SK-MEL-5 (cell line): ENCODE results near the gene WNT2B. TPM values are rescaled to one million over a fixed set of nuclear protein-coding genes. Genes with fewer than 3 reads are reported as not detected.
A peak's percentile ranks its signal among the peaks of the same experiment; 100 is the strongest.

ENCODE experiments used
- DNase-seq: peaks from one replicate; pipeline ENCODE4 v3.0.0-alpha.2; 2016; ENCODE audit warnings: low read depth, low spot score
- in situ Hi-C: cut with HindIII; loops from 2 replicates; pipeline ENCODE4 v1.10.0; 2016; ENCODE audit warnings: low sequenced_read_pairs, high pct_unique_total_duplicates, low pct_unique_long_range_greater_than_20kb
- total RNA-seq: library from RNA; depleted of rRNA; stranded (reverse); fragments of >200 nt; shearing (Covaris generic); gene quantifications from 2 replicates; pipeline ENCODE4 v1.2.3, GENCODE V29; 2014; rRNA removed

Gene WNT2B
- total RNA-seq, 1 experiment from 2014 or later: 0.37 TPM

DNA sequence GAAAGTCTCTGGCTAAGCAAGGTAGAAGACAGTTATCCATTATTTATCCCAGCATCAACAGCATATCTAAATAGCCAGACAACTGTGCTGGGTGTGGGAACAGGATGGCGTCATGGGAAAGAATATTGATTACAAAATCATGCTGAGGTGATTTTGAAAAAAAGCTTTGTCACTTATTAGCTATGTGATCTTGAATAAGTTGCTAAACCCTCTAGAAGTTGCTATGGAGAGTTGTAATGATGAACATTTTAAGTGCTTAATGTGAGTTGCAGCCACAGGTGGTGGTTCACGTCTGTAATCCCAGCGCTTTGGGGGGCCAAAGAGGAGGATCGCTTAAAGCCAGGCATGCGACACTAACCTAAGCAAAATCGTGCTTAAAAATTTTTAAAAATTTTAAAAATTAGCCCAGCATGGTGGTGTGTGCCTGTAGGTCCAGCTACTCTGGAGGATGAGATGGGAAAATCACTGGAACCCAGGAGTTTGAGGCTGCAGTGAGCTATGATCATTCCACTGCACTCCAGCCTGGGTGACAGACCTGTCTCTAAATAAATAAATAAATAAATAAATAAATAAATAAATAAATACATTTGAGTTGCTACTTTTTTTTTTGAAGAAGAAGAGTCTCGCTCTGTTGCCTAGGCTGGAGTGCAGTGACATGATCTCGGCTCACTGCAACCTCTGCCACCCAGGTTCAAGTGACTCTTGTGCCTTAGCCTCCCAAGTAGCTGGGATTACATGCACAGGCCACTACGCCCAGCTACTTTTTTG is 33.6 kb downstream of the WNT2B start:
- no peak for DNase-seq
- in situ Hi-C loops: no loop called here

DNA sequence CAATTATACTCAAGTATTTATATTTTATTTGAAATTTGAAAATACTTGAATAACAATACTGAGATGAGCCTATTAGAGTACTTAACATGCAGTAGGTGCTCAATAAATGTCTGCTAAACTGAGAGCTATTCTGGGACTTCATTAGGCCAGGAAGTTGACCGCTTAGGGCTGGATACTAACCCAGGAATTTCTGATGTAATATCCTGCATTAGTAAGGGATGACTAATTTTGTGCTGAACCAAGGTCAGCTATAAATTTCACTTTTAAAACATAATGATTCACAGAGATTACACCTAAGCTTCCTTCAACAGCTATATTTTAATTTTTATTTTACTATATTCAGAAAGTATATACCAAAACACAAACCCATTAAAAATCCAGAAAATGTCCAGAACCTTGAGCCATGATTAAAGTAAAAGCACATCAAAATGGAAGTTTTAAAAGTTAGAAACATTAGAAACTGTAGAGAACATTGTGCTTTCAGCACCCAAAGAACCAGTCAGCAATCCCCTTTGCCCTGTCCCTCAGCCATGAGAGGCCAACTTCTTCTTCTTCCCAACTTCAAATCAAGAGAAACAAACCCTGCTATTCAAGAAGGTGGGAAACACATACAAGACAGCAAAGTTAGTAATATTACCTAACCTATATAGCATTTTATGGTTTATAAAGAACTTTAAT is 35.4 kb downstream of the WNT2B start:
- DNase-seq: peak; percentile 9
- in situ Hi-C loops: no loop called here

DNA sequence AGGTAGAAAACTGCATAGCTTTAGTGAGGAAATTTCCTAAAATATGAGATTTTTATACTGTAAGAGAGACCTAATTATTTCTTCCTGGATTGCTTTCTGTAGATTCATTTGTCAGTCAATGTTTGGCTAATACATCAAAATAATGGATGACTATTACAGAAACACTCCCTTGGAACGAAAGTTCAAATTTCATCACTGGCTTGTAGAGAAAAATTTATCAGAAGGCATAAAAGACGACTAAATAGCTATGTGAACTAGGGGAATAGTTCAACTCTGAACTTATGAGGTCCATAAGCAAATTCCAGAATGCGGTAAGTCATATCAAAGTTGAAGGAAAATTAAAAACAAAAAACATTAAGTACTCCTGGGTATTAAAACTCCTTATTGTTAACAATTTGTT is 36.0 kb downstream of the WNT2B start:
- DNase-seq: no peak

DNA sequence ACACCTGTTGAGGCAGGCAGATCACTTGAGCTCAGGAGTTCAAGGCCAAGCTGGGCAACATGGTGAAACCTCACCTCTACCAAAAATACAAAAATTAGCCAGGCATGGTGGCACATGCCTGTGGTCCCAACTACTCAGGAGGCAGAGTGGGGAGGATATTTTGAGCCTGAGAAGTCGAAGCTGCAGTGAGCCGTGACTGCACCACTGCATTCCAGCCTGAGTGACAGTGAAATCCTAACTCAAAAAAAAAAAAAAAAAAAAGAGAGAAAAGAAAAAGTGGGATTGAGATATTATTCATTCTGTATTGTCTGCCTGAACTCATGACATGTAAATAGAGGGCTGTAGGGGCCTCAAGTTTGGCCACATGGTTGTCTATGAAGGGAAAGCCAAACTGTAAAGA is 37.3 kb downstream of the WNT2B start:
- DNase-seq: no peak
- in situ Hi-C loops: no loop called here

More for the DNA sequence above, 36.0 kb downstream of the WNT2B start:
- in situ Hi-C loops: no loop called here

DNA sequence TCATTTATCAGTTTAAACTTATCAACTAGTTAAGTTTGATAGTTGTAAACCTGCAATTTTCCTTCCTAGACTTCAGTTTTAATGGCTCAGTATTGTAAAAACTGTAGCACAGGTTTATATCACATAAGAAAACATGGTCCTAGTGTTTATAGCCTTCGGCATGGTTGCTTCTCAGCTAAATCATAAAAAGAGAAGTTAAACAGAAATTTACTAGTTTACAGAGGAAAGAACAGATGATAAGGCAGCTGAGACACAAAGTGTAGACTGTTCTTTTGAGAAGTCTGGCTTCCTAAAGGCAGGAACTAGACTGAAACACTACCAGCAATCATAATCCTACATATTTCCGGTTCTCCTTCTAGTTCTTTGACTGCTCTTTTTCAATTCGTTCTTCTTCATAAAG is 39.8 kb downstream of the WNT2B start:
- in situ Hi-C loops: no loop called here

DNA sequence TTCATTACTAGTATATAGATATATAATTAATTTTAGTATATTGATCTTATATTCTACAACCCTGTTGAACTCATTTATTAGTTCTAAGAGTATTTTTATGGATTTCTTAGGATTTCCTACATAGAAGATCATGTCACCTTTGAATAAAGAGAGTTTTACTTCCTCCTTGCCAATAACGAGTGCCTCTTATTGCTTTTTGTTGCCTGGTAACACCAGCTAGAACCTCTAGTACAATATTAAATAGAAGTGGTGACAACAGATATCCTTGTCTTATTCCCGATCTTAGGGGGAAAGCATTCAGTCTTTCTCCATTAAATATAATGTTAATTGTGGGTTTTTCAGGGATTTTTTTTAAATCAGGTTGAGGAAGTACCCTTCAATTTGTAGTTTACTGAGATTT is 40.8 kb downstream of the WNT2B start:
- in situ Hi-C loops: no loop called here
- no peak for DNase-seq

More for the DNA sequence above, 39.8 kb downstream of the WNT2B start:
- no peak for DNase-seq

DNA sequence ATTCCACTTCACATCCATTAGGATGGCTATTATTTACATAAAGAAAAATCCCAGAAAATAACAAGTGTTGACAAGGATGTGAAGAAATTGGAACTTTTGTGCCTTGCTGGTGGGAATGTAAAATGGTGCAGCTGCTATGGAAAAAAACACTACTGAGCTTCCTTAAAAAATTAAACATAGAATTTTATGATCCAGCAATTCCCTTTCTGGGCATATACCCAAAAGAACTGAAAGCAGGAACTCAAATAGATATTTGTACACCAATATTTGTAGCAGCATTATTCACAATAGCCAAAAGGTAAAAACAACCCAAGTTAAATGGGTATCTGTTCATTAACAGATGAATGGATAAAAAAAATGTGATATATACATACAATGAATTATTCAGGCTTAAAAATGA is 45.6 kb downstream of the WNT2B start:
- DNase-seq: no peak
- in situ Hi-C loops: no loop called here

DNA sequence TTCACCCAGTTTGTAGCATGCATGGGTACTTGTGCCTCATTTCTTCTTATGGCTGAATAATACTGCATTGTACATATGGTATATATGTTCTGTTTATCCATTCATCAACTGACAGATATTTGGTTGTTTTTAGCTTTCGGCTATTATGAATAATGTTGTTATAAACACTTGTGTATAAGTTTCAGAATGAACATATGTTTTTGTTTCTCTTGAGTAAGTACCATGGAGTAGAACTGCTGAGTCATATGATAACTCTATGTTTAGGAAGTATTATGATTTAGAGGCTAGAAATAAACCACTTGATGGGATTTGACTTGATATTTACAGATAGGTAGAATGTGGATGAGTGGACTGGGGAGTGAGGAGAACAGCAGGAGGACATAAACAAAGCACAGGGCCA is 48.6 kb downstream of the WNT2B start:
- in situ Hi-C loops: no loop called here
- DNase-seq: peak; percentile 14

DNA sequence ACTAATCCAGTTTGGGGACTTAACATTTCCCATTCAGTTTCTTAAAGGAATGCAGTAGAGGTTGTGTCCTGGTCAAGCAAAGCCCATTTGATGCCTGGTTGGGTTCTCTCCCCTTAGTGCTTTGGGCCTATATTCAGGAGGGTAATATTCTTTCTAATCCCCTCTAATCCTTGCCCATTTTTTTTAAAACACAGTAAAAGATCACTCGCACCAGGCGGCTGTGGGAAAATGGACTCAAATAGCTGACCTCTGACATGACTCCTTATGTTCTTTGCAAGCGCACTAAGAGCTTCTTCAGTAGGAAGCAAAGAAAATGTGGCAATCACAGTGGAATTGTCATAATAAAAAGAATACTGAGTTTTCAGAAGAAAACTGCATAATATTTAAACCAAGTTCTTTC is 49.9 kb downstream of the WNT2B start:
- DNase-seq: no peak
- in situ Hi-C loops: no loop called here

DNA sequence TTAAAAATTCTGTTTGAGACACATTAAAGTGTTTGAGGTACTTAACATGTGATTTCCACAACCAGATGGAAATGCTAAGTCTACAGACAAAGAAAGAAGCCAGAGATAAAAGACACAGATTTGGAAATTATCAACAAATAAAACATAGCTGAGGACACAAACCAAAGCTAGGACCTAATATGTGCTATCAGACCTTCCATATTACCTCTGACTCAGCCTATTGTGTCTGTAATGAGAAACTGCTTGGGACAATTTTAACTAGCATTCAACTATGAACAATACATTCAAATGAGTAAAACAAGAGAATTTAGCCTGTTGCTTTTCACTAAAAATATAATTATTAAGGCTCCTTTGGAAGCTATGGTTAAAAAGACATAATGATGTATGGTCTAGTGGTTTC is 54.6 kb downstream of the WNT2B start:
- DNase-seq: no peak
- in situ Hi-C loops: no loop called here

DNA sequence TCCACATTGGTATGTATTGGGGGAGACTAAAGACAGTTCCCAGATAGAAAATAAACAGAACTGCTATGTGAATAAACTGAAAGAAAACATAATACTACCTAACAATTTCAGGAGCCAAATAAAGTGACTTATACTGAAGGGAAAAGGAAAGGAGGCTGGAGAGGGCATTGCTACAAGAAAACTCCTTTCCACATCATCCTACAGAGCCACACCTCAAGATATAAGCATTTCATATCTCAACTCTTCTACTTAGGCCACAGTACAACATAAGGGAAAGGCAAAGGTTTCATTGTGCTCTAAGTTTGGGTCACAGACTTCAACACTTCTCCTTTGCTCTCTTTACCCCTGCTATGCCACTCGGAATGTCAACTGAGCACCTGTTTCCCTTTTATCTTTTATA is 55.3 kb downstream of the WNT2B start:
- no peak for DNase-seq
- in situ Hi-C loops: no loop called here

DNA sequence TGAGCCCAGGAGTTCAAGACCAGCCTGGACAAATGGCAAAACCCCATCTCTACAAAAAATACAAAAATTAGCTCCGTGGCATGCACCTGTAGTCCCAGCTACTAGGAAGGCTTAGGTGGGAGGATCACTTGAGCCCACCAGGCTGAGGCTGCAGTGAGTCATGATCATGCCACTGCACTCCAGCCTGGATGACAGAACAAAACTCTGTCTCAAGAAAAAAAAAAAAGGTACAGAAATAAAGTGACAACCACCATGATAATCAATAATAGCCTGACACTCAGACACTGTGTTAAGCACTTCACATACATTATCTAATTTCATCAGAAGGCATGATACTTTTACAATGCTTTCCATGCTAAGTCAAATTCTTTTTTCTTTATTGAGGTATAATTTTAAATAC is 57.0 kb downstream of the WNT2B start:
- in situ Hi-C loops: no loop called here
- no peak for DNase-seq

DNA sequence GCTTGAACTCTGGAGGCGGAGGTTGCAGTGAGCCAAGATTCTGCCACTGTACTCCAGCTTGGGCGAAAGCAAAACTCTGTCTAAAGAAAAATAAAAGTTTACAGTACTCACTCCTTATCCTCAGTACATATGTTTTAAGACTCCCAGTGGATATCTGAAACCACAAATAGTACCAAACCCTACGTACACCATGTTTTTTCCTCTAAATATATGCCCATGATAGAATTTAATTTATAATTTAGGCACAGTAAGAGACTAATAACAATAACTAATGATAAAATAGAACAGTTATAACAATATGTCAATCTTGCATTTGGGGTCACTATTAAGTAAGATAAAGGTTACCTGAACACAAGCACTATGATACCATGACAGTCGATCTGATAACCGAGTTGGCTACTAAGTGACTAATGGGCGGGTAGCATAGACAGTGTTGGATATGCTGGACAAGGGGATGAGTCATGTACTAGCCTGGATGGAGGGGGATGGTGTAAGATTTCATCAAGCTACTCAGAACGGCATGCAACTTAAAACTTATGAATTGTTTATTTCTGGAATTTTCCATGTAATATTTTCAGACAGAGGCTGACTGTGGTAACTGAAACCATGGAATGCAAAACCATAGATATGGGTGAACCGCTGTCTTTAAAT is 66.5 kb downstream of the WNT2B start:
- DNase-seq: no peak
- in situ Hi-C loops: no loop called here

DNA sequence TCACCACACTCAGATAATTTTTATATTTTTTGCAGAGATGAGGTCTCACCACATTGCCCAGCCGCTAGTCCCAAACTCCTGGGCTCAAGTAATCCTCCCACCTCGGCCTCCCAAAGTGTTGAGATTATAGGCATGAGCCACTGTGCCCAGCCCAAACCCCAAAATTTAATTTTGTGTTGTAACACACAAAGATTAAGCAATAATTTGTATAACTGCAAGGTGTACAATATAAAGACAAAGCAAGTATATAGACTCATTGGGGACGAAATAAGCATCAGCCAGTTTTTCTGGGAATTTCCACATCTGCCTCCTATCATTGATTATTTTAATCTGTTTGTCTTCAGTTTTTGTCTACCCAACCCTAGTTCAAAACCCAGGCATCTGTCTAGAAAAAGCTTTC is 67.5 kb downstream of the WNT2B start:
- DNase-seq: no peak
- in situ Hi-C loops: no loop called here

Other genes starting within 250 kb of the WNT2B start
- gene CTTNBP2NL, start 112.8 kb upstream of the WNT2B start, total RNA-seq: 2.8 and 3.4 TPM in 2 replicates
- 23.8 and 28.2 TPM in 2 replicates for gene ST7L, start 110.2 kb downstream of the WNT2B start, total RNA-seq
- gene CAPZA1, start 110.9 kb downstream of the WNT2B start, total RNA-seq: 137 and 146 TPM in 2 replicates
- gene MOV10, start 165.7 kb downstream of the WNT2B start, total RNA-seq: 29.1 TPM in 2 replicates
- gene RHOC, start 198.2 kb downstream of the WNT2B start, total RNA-seq: 100 and 125 TPM in 2 replicates
- gene PPM1J, start 206.4 kb downstream of the WNT2B start, total RNA-seq: 0.40 and 0.61 TPM in 2 replicates